Gastrocnemius medialis (tissue), 4 donors: ENCODE measurements around the gene MRPL23. TPM values are rescaled to one million over a fixed set of nuclear protein-coding genes. Genes with fewer than 3 reads are reported as not detected.

Source experiments
- ATAC-seq, 2 donors: fragments of 150-250 bp; one replicate each; pipeline ENCODE4 v1.9.1; 2016
- DNase-seq, 2 donors: peaks; one replicate each; pipeline ENCODE4 v3.0.0-alpha.2; 2019
- H3K27ac ChIP-seq, 4 donors: fragments of 200-600 bp; sonication (generic); 1 replicate in 1 of 4; 2 replicates in 3 of 4; pipeline ENCODE4 v1.5.1; 2016 to 2018; ENCODE audit warnings: mild to moderate bottlenecking in 2 of 4, moderate library complexity in 1 of 4
- H3K27me3 ChIP-seq, 3 donors: fragments of 200-600 bp; sonication (generic) in 2 of 3; 1 replicate in 1 of 3; 2 replicates in 2 of 3; pipeline versions ENCODE4 v1.5.1 to v1.6.0; 2016 to 2019; ENCODE audit warnings: mild to moderate bottlenecking in 1 of 3, moderate library complexity in 1 of 3
- H3K36me3 ChIP-seq, 2 donors: fragments of 200-600 bp; sonication (generic) in 1 of 2; one replicate each; pipeline ENCODE4 v1.5.1; 2017 to 2018
- H3K4me1 ChIP-seq, 2 donors: fragments of 200-600 bp; sonication (generic) in 1 of 2; one replicate each; pipeline ENCODE4 v1.5.1; 2016 to 2017; ENCODE audit warnings: mild to moderate bottlenecking in 2 of 2
- H3K4me3 ChIP-seq, 4 donors: fragments of 200-600 bp; sonication (generic) in 3 of 4; 1 replicate in 1 of 4; 2 replicates in 3 of 4; pipeline ENCODE4 v1.5.1; 2016 to 2019; ENCODE audit warnings: mild to moderate bottlenecking in 2 of 4
- H3K9me3 ChIP-seq, 3 donors: fragments of 200-600 bp; sonication (generic) in 2 of 3; 1 replicate in 1 of 3; 2 replicates in 2 of 3; pipeline ENCODE4 v1.5.1; 2016 to 2019
- CTCF ChIP-seq, 5 experiments: fragments of 450-650 bp in 3 of 5; fragments of 200-600 bp in 2 of 5; sonication (generic) in 2 of 5; IDR thresholded peaks in 4 of 5; conservative IDR thresholded peaks in 1 of 5; 1 replicate in 4 of 5; 2 replicates in 1 of 5; pipeline ENCODE4 v1.5.1; 2016 to 2019; ENCODE audit warnings: antibody characterized with exemption in 5 of 5, mild to moderate bottlenecking in 3 of 5, moderate library complexity in 3 of 5
- POLR2A ChIP-seq, 2 donors: fragments of 450-650 bp; IDR thresholded peaks; one replicate each; pipeline ENCODE4 v1.6.1; 2017; ENCODE audit warnings: antibody characterized with exemption in 2 of 2, mild to moderate bottlenecking in 2 of 2, moderate library complexity in 2 of 2
- in situ Hi-C, 4 donors: fragments of 200-750 bp; cut with MboI; loops; one replicate each; pipeline versions ENCODE4 v1.15.0 to v1.8.0; 2017; ENCODE audit warnings: low sequenced_read_pairs in 4 of 4
- intact Hi-C: fragments of 100-400 bp; cut with DNase I; formaldehyde crosslinking; loops from one replicate; pipeline ENCODE4 v1.15.1; 2023; ENCODE audit warnings: low total_unique reads
- total RNA-seq, 4 donors: library from RNA; depleted of rRNA; stranded (reverse); fragments of >200 nt; gene quantifications; one replicate each; pipeline versions ENCODE4 v1.1.0 to v1.2.3, GENCODE V29; 2016

The MRPL23 gene
- total RNA-seq, 4 donors from 2014 or later = 128 to 243 (median 187) TPM

- H3K9me3 ChIP-seq = no peaks in the 10 kb centered on the region
- H3K27me3 ChIP-seq = no peaks in the 10 kb centered on the region
- intact Hi-C loops (no loop called here), in situ Hi-C loops (no loop called here)
- DNase-seq (no peak), ATAC-seq (no peak)
- H3K27ac ChIP-seq = peak overlapping the region; percentile 53 to 99 (median 84)
- TF ChIP-seq CTCF (IDR thresholded peaks at IDR 0.05 in 4 of 5, conservative IDR thresholded peaks at IDR 0.05 in 1 of 5) = no peak
- TF ChIP-seq POLR2A (IDR thresholded peaks at IDR 0.05) = no peak
- peaks cover 6 to 14% of the 10 kb centered on the region in 2 donors for H3K4me1 ChIP-seq
- H3K4me3 ChIP-seq = no peak overlapping the region
- H3K36me3 ChIP-seq = peaks cover 0 to 4% of the 10 kb centered on the region in 2 donors
These were observed 17.3 kb upstream of the MRPL23 start for GRCh38 chr11:1929621-1930461.

GRCh38 chr11:1930462-1930830, 16.7 kb upstream of the MRPL23 start:
- Histone ChIP-seq H3K9me3 (no peaks in the 10 kb centered on the region), H3K27ac (peak overlapping the region; percentile 53 to 99 (median 84)), H3K4me3 (no peak overlapping the region), H3K27me3 (no peaks in the 10 kb centered on the region), H3K4me1 (peaks cover 6 to 14% of the 10 kb centered on the region in 2 donors), H3K36me3 (peaks cover 0 to 10% of the 10 kb centered on the region in 2 donors)
- no peak for TF ChIP-seq CTCF (IDR thresholded peaks at IDR 0.05 in 4 of 5, conservative IDR thresholded peaks at IDR 0.05 in 1 of 5)
- DNase-seq (no peak), ATAC-seq (no peak)
- in situ Hi-C loops (no loop called here), intact Hi-C loops (no loop called here)

- DNase-seq (peak in 1 of 2 donors; percentile 58), ATAC-seq (peak in 1 of 2 donors; percentile 27)
- H3K36me3 ChIP-seq = peaks cover 0 to 11% of the 10 kb centered on the region in 2 donors
- in situ Hi-C loops = no loop called here
- H3K4me3 ChIP-seq = no peak overlapping the region
- peak overlapping the region; percentile 53 to 99 (median 84) for H3K27ac ChIP-seq
- intact Hi-C loops = no loop called here
- H3K4me1 ChIP-seq = peaks cover 6 to 14% of the 10 kb centered on the region in 2 donors
- no peaks in the 10 kb centered on the region for H3K9me3 ChIP-seq
- no peaks in the 10 kb centered on the region for H3K27me3 ChIP-seq
- TF ChIP-seq CTCF (IDR thresholded peaks at IDR 0.05 in 4 of 5, conservative IDR thresholded peaks at IDR 0.05 in 1 of 5) = no peak
These were observed 15.6 kb upstream of the MRPL23 start for GRCh38 chr11:1931341-1932104.

GRCh38 chr11:1932105-1932480, 15.0 kb upstream of the MRPL23 start:
- no peaks in the 10 kb centered on the region for H3K9me3 ChIP-seq
- DNase-seq (no peak), ATAC-seq (no peak)
- H3K36me3 ChIP-seq = peaks cover 0 to 11% of the 10 kb centered on the region in 2 donors
- H3K27ac ChIP-seq = peak overlapping the region; percentile 53 to 99 (median 84)
- intact Hi-C loops (no loop called here), in situ Hi-C loops (no loop called here)
- no peak for TF ChIP-seq POLR2A (IDR thresholded peaks at IDR 0.05)
- TF ChIP-seq CTCF (IDR thresholded peaks at IDR 0.05 in 4 of 5, conservative IDR thresholded peaks at IDR 0.05 in 1 of 5) = no peak
- no peak overlapping the region for H3K4me3 ChIP-seq
- no peaks in the 10 kb centered on the region for H3K27me3 ChIP-seq
- peaks cover 6 to 10% of the 10 kb centered on the region in 2 donors for H3K4me1 ChIP-seq
